ENCODE data around the gene FAM200C. TPM values are rescaled to one million over a fixed set of nuclear protein-coding genes. Genes with fewer than 3 reads are reported as not detected.

The FAM200C gene
- total and polyA plus RNA-seq, 2 of the 8 experiments (the other 6 are each of a cell fraction or from before 2014, with no cell fraction given): 2.6 to 7.3 TPM

- no peak overlapping the region for H4K8ac ChIP-seq (ENCODE audit: extremely low read depth, insufficient read depth, low read length)
- H3K79me1 ChIP-seq (ENCODE audit: low read depth, low read length): no peaks in the 10 kb centered on the region
- no peak overlapping the region for H2BK20ac ChIP-seq (ENCODE audit: low read length)
- H2AFZ ChIP-seq (ENCODE audit: low read length): no peak overlapping the region
- no peak overlapping the region for H2BK120ac ChIP-seq (replicated peaks; ENCODE audit: low read depth, low read length)
- H3K27me3 ChIP-seq (replicated peaks in 1 of 4; ENCODE audit: control insufficient read depth in 3 of 4, extremely low read depth in 1 of 4, insufficient read depth in 3 of 4, low read length in 3 of 4): peaks cover 0 to 1% (median 0%) of the 10 kb centered on the region in 4 experiments; a peak in 1 of 7 replicates
- H3K4ac ChIP-seq (replicated peaks; ENCODE audit: insufficient read length, low read depth, low read length): no peak overlapping the region
- no peak overlapping the region for H2BK5ac ChIP-seq (ENCODE audit: low read depth, low read length)
- no peak overlapping the region for H2AK5ac ChIP-seq (ENCODE audit: low read depth, low read length)
- WGBS, 2 experiments (ENCODE audit: extremely low coverage in 1 of 2, insufficient coverage in 1 of 2, insufficient read length in 1 of 2, insufficient replicate concordance in 2 of 2, low coverage in 1 of 2, low lambda C conversion rate in 2 of 2, missing lambda C conversion rate in 1 of 2): 96% methylated on average over 1 of the region's 1 CpG; no CpG with 5 or more reads in 1 of the 2 experiments
- no peak overlapping the region for H4K5ac ChIP-seq (ENCODE audit: insufficient read length, low read depth, low read length)
- FAIRE-seq: no peak
- H3K9ac ChIP-seq (replicated peaks in 1 of 4; ENCODE audit: extremely low read depth in 1 of 4, low read depth in 3 of 4, low read length in 3 of 4): no peak overlapping the region
- ChIA-PET POLR2A (ENCODE audit: partially characterized antibody) (no interaction called here), CTCF (ENCODE audit: partially characterized antibody) (interaction anchor here (1.0 kb wide), 1 partner anchor 42 kb away, joined by 3 read pairs; no protein-coding TSS in a partner anchor)
- H3K18ac ChIP-seq (ENCODE audit: extremely low read depth, low read length): no peak overlapping the region
- H3K4me3 ChIP-seq (ENCODE audit: extremely low read depth in 1 of 4, insufficient read depth in 2 of 4, low read depth in 3 of 4, low read length in 4 of 4): no peak overlapping the region
- no peak overlapping the region for H2BK15ac ChIP-seq (ENCODE audit: low read length)
- H2BK12ac ChIP-seq (ENCODE audit: low read depth, low read length): no peak overlapping the region
- H4K20me1 ChIP-seq (replicated peaks in 1 of 2; ENCODE audit: control insufficient read depth in 1 of 2, insufficient read depth in 2 of 2, low read length in 2 of 2): no peaks in the 10 kb centered on the region
- no peak overlapping the region for H3K23ac ChIP-seq (ENCODE audit: insufficient read length)
- H3K56ac ChIP-seq (replicated peaks; ENCODE audit: insufficient read length, low read depth, low read length): no peak overlapping the region
- H3K4me2 ChIP-seq (ENCODE audit: insufficient read depth in 1 of 2, low read depth in 2 of 2, low read length in 2 of 2): no peak overlapping the region
- no peaks in the 10 kb centered on the region for H3K23me2 ChIP-seq (ENCODE audit: low read depth, low read length)
- H3K14ac ChIP-seq (ENCODE audit: insufficient read length): no peak overlapping the region
- H3K79me2 ChIP-seq (ENCODE audit: control insufficient read depth in 1 of 2, insufficient read depth in 2 of 2, low read length in 2 of 2): no peaks in the 10 kb centered on the region
- no peak overlapping the region for H4K91ac ChIP-seq (replicated peaks; ENCODE audit: insufficient read length, low read length)
- H3K27ac ChIP-seq (ENCODE audit: low read depth, low read length): no peak overlapping the region
- no peaks in the 10 kb centered on the region for H3K36me3 ChIP-seq (ENCODE audit: control insufficient read depth in 2 of 4, insufficient read depth in 4 of 4, low read length in 3 of 4)
- DNase-seq (ENCODE audit: low read depth in 1 of 2, low spot score in 2 of 2): no peak
- no peaks in the 10 kb centered on the region for H3K9me3 ChIP-seq (ENCODE audit: insufficient read depth in 2 of 2, low read depth in 1 of 2, low read length in 1 of 2)
- H3K4me1 ChIP-seq (replicated peaks in 1 of 4; ENCODE audit: control insufficient read depth in 3 of 4, insufficient read depth in 4 of 4, low read length in 3 of 4): no peaks in the 10 kb centered on the region
- TF ChIP-seq JUN (IDR thresholded peaks at IDR 0.05; ENCODE audit: low read depth, low read length) (no peak), BACH1 (IDR thresholded peaks at IDR 0.05; ENCODE audit: low read length) (no peak), TCF12 (IDR thresholded peaks at IDR 0.05; ENCODE audit: low read depth, low read length) (no peak), SIN3A (conservative IDR thresholded peaks at IDR 0.05 in 1 of 2, IDR thresholded peaks at IDR 0.05 in 1 of 2; ENCODE audit: low read depth in 1 of 2, low read length in 2 of 2) (no peak), CBX5 (IDR thresholded peaks at IDR 0.05; ENCODE audit: low read depth, low read length) (no peak), SP4 (IDR thresholded peaks at IDR 0.05; ENCODE audit: low read length) (no peak), KDM5A (IDR thresholded peaks at IDR 0.05; ENCODE audit: low read length) (no peak), TBP (IDR thresholded peaks at IDR 0.05; ENCODE audit: low read depth, low read length) (no peak), EZH2 (IDR thresholded peaks at IDR 0.05; ENCODE audit: low read depth, low read length, severe bottlenecking) (no peak), SIRT6 (IDR thresholded peaks at IDR 0.05; ENCODE audit: low read length) (no peak)
These were observed 15.2 kb downstream of the FAM200C start for GRCh38 chr5:160384681-160385080.

Data from H1 (cell line).